ENCODE data around the gene SFTA2. TPM values are rescaled to one million over a fixed set of nuclear protein-coding genes. Genes with fewer than 3 reads are reported as not detected.
"Not testable (repeated sequence)": the region's sequence is repeated elsewhere in the genome, so short reads cannot be mapped to it uniquely, and the experiment has no call there.

Gene SFTA2
- total RNA-seq, 1 experiment from 2014 or later, result 0.24 TPM

GRCh38 chr6:30912746-30913520, 19.0 kb downstream of the SFTA2 start:
- no peak for DNase-seq (ENCODE audit: low read depth)

- not testable (repeated sequence) for DNase-seq (ENCODE audit: low read depth)
Measured at GRCh38 chr6:30910473-30910872, 21.5 kb downstream of the SFTA2 start.

- DNase-seq (ENCODE audit: low read depth), result no peak
Measured at GRCh38 chr6:30908700-30909099, 23.3 kb downstream of the SFTA2 start.

GRCh38 chr6:30907758-30908591, 24.0 kb downstream of the SFTA2 start, which contains the start of gene GTF2H4:
Gene GTF2H4, plus strand, starts transcription at chr6:30908207.
- DNase-seq (ENCODE audit: low read depth), result peak; percentile 99

- not testable (repeated sequence) for DNase-seq (ENCODE audit: low read depth)
Measured at GRCh38 chr6:30907290-30907757, 24.6 kb downstream of the SFTA2 start.

- DNase-seq (ENCODE audit: low read depth), result no peak
Measured at GRCh38 chr6:30903236-30903635, 28.7 kb downstream of the SFTA2 start.

- no peak for DNase-seq (ENCODE audit: low read depth)
Measured at GRCh38 chr6:30902709-30903108, 29.3 kb downstream of the SFTA2 start.

GRCh38 chr6:30902196-30902595, 29.8 kb downstream of the SFTA2 start:
- not testable (repeated sequence) for DNase-seq (ENCODE audit: low read depth)

GRCh38 chr6:30901436-30901835, 30.5 kb downstream of the SFTA2 start:
- no peak for DNase-seq (ENCODE audit: low read depth)

GRCh38 chr6:30900863-30901417, 31.0 kb downstream of the SFTA2 start:
- DNase-seq (ENCODE audit: low read depth), result no peak

- no peak for DNase-seq (ENCODE audit: low read depth)
Measured at GRCh38 chr6:30898750-30899360, 33.1 kb downstream of the SFTA2 start.

GRCh38 chr6:30897882-30898281, 34.1 kb downstream of the SFTA2 start:
- no peak for DNase-seq (ENCODE audit: low read depth)

- DNase-seq (ENCODE audit: low read depth), result no peak
Measured at GRCh38 chr6:30896541-30896940, 35.4 kb downstream of the SFTA2 start.

- no peak for DNase-seq (ENCODE audit: low read depth)
Measured at GRCh38 chr6:30895343-30895742, 36.6 kb downstream of the SFTA2 start.

GRCh38 chr6:30894935-30895334, 37.0 kb downstream of the SFTA2 start:
- DNase-seq (ENCODE audit: low read depth), result no peak

- DNase-seq (ENCODE audit: low read depth), result no peak
Measured at GRCh38 chr6:30894381-30894780, 37.6 kb downstream of the SFTA2 start.

GRCh38 chr6:30893666-30894065, 38.3 kb downstream of the SFTA2 start:
- no peak for DNase-seq (ENCODE audit: low read depth)

GRCh38 chr6:30893001-30893591, 38.9 kb downstream of the SFTA2 start:
- no peak for DNase-seq (ENCODE audit: low read depth)

GRCh38 chr6:30891816-30892538, 40.0 kb downstream of the SFTA2 start:
- no peak for DNase-seq (ENCODE audit: low read depth)

GRCh38 chr6:30891450-30891723, 40.6 kb downstream of the SFTA2 start:
- DNase-seq (ENCODE audit: low read depth), result no peak

Data from RPMI7951 (cell line).